Measurements from ENCODE around the gene FLRT1. TPM values are rescaled to one million over a fixed set of nuclear protein-coding genes. Genes with fewer than 3 reads are reported as not detected.

The FLRT1 gene
- total RNA-seq, 1 experiment from 2014 or later: 0.44 TPM

DNA sequence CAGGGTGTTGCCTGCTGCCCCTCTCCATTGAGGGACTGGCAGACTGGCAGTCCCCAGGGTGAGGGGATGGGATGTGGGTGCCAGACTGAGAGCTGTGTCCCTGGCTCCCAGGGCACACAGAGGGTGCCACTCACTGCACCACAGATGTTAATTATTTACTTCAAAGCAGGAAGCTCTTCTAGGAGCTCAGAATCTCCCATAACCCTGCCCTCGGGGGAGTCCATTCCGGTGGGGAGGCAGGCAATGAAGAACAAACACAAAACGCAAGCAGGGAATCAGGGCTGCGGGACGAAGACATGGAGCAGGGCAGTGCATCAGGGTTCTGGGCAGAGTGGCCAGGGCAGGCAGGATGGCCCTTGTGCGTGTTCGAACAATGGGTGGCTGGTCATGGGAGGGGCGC, 24.4 kb upstream of the FLRT1 start:
- Histone ChIP-seq H3K9me2 (ENCODE audit: insufficient read depth) (no peaks in the 10 kb centered on the region), H3K9me3 (ENCODE audit: insufficient read depth, low read depth) (no peaks in the 10 kb centered on the region), H3K27ac (no peak overlapping the region), H3K4me3 (no peak overlapping the region), H3K27me3 (ENCODE audit: insufficient read depth, low read depth) (no peaks in the 10 kb centered on the region), H3K79me2 (ENCODE audit: low read depth) (no peaks in the 10 kb centered on the region), H4K20me1 (ENCODE audit: insufficient read depth) (peaks cover 32% of the 10 kb centered on the region), H3F3A (ENCODE audit: insufficient read depth, low read depth) (peaks cover 6% of the 10 kb centered on the region; the same call in 1 of the 2 replicates), H3K36me3 (ENCODE audit: low read depth) (no peaks in the 10 kb centered on the region), H3K4me1 (replicated peaks; ENCODE audit: insufficient read depth) (no peaks in the 10 kb centered on the region), H3K4me2 (no peak overlapping the region), H2AFZ (no peak overlapping the region)
- no TSS peak for BruUV-seq (replicated peaks)
- CTCF ChIA-PET: no interaction called here
- TF ChIP-seq, protein P1, sequence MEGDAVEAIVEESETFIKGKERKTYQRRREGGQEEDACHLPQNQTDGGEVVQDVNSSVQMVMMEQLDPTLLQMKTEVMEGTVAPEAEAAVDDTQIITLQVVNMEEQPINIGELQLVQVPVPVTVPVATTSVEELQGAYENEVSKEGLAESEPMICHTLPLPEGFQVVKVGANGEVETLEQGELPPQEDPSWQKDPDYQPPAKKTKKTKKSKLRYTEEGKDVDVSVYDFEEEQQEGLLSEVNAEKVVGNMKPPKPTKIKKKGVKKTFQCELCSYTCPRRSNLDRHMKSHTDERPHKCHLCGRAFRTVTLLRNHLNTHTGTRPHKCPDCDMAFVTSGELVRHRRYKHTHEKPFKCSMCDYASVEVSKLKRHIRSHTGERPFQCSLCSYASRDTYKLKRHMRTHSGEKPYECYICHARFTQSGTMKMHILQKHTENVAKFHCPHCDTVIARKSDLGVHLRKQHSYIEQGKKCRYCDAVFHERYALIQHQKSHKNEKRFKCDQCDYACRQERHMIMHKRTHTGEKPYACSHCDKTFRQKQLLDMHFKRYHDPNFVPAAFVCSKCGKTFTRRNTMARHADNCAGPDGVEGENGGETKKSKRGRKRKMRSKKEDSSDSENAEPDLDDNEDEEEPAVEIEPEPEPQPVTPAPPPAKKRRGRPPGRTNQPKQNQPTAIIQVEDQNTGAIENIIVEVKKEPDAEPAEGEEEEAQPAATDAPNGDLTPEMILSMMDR (conservative IDR thresholded peaks at IDR 0.05): no peak
- no peak for TF ChIP-seq EZH2 (IDR thresholded peaks at IDR 0.05; ENCODE audit: low read depth)
- POLR2A ChIA-PET (ENCODE audit: unreplicated experiment): no interaction called here
- intact Hi-C loops (cut with micrococcal nuclease; ENCODE audit: unreplicated experiment): no loop called here
- DNase-seq: no peak

- H3K4me2 ChIP-seq: no peak overlapping the region
- peaks cover 27% of the 10 kb centered on the region for H4K20me1 ChIP-seq (ENCODE audit: insufficient read depth)
- H3K36me3 ChIP-seq (ENCODE audit: low read depth): no peaks in the 10 kb centered on the region
- H3K9me3 ChIP-seq (ENCODE audit: insufficient read depth, low read depth): no peaks in the 10 kb centered on the region
- BruUV-seq (replicated peaks): no TSS peak
- DNase-seq: no peak
- no peaks in the 10 kb centered on the region for H3K4me1 ChIP-seq (replicated peaks; ENCODE audit: insufficient read depth)
- TF ChIP-seq, protein P1 (conservative IDR thresholded peaks at IDR 0.05): no peak
- TF ChIP-seq EZH2 (IDR thresholded peaks at IDR 0.05; ENCODE audit: low read depth): no peak
- POLR2A ChIA-PET (ENCODE audit: unreplicated experiment): no interaction called here
- no peak overlapping the region for H2AFZ ChIP-seq
- H3K79me2 ChIP-seq (ENCODE audit: low read depth): no peaks in the 10 kb centered on the region
- intact Hi-C loops (cut with micrococcal nuclease; ENCODE audit: unreplicated experiment): no loop called here
- H3K27ac ChIP-seq: no peak overlapping the region
- no peak overlapping the region for H3K4me3 ChIP-seq
- CTCF ChIA-PET: no interaction called here
- H3F3A ChIP-seq (ENCODE audit: insufficient read depth, low read depth): peaks cover 6% of the 10 kb centered on the region; the same call in 1 of the 2 replicates
- no peaks in the 10 kb centered on the region for H3K27me3 ChIP-seq (ENCODE audit: insufficient read depth, low read depth)
- no peaks in the 10 kb centered on the region for H3K9me2 ChIP-seq (ENCODE audit: insufficient read depth)
These were observed 22.4 kb upstream of the FLRT1 start for GRCh38 chr11:64013141-64013896.

DNA sequence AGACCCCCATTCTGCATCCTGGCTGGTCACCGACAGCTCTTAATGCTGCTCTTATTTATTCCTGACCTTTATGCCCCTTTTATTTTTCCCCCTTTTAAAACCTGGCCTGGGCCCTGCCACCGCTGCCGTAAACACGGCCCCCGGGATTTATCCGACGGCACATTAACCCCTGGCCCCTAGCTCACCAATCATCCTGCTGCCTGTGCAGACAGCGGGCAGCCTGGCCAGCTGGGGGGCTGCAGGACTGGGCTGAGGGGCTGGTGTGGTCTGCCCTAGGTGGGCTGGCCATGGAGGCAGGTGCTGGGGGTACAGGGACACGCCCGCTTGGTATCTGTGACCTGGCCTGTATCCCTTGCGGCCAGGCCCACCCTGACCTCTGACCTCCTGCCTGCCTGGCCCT, 21.4 kb upstream of the FLRT1 start:
- H2AFZ ChIP-seq: no peak overlapping the region
- H3K4me3 ChIP-seq: no peak overlapping the region
- no peak for DNase-seq
- intact Hi-C loops (cut with micrococcal nuclease; ENCODE audit: unreplicated experiment): no loop called here
- no peaks in the 10 kb centered on the region for H3K4me1 ChIP-seq (replicated peaks; ENCODE audit: insufficient read depth)
- no TSS peak for BruUV-seq (replicated peaks)
- H3K27ac ChIP-seq: no peak overlapping the region
- CTCF ChIA-PET: no interaction called here
- H3K9me2 ChIP-seq (ENCODE audit: insufficient read depth): no peaks in the 10 kb centered on the region
- H3F3A ChIP-seq (ENCODE audit: insufficient read depth, low read depth): peaks cover 6% of the 10 kb centered on the region; the same call in 1 of the 2 replicates
- POLR2A ChIA-PET (ENCODE audit: unreplicated experiment): no interaction called here
- H3K27me3 ChIP-seq (ENCODE audit: insufficient read depth, low read depth): no peaks in the 10 kb centered on the region
- no peaks in the 10 kb centered on the region for H3K9me3 ChIP-seq (ENCODE audit: insufficient read depth, low read depth)
- H3K79me2 ChIP-seq (ENCODE audit: low read depth): no peaks in the 10 kb centered on the region
- TF ChIP-seq, protein P1 (conservative IDR thresholded peaks at IDR 0.05): no peak
- no peak for TF ChIP-seq EZH2 (IDR thresholded peaks at IDR 0.05; ENCODE audit: low read depth)
- H4K20me1 ChIP-seq (ENCODE audit: insufficient read depth): peaks cover 33% of the 10 kb centered on the region
- H3K4me2 ChIP-seq: no peak overlapping the region
- H3K36me3 ChIP-seq (ENCODE audit: low read depth): no peaks in the 10 kb centered on the region
